ENCODE measurements around the gene PPP1R8.
A peak's percentile ranks its signal among the peaks of the same experiment; 100 is the strongest.

Gene PPP1R8

GRCh38 chr1:27872802-27873551 lies 42.4 kb downstream of the PPP1R8 start:
- no peak for DNase-seq

- DNase-seq = no peak
These were observed 43.2 kb downstream of the PPP1R8 start for GRCh38 chr1:27873671-27874384.

GRCh38 chr1:27876341-27877114 lies 45.9 kb downstream of the PPP1R8 start:
- DNase-seq = no peak

GRCh38 chr1:27877115-27877416 lies 46.5 kb downstream of the PPP1R8 start:
- no peak for DNase-seq

- no peak for DNase-seq
These were observed 47.5 kb downstream of the PPP1R8 start for GRCh38 chr1:27878039-27878438.

- no peak for DNase-seq
These were observed 48.3 kb downstream of the PPP1R8 start for GRCh38 chr1:27878787-27879335.

- no peak for DNase-seq
These were observed 48.9 kb downstream of the PPP1R8 start for GRCh38 chr1:27879374-27880082.

- no peak for DNase-seq
These were observed 51.9 kb downstream of the PPP1R8 start for GRCh38 chr1:27882543-27882903.

- DNase-seq = no peak
These were observed 53.0 kb downstream of the PPP1R8 start for GRCh38 chr1:27883536-27883935.

GRCh38 chr1:27884006-27884954 lies 53.7 kb downstream of the PPP1R8 start:
- no peak for DNase-seq

GRCh38 chr1:27885114-27885528 lies 54.5 kb downstream of the PPP1R8 start:
- DNase-seq = no peak

GRCh38 chr1:27885621-27886352 lies 55.2 kb downstream of the PPP1R8 start:
- DNase-seq = no peak

GRCh38 chr1:27886353-27886679 lies 55.7 kb downstream of the PPP1R8 start:
- DNase-seq = no peak

- no peak for DNase-seq
These were observed 56.2 kb downstream of the PPP1R8 start for GRCh38 chr1:27886744-27887143.

- peak; percentile 16 for DNase-seq
These were observed 56.8 kb downstream of the PPP1R8 start for GRCh38 chr1:27887215-27888021.

- no peak for DNase-seq
These were observed 58.9 kb downstream of the PPP1R8 start for GRCh38 chr1:27889506-27889905.

- no peak for DNase-seq
These were observed 60.8 kb downstream of the PPP1R8 start for GRCh38 chr1:27891196-27891889.

- DNase-seq = no peak
These were observed 63.9 kb downstream of the PPP1R8 start for GRCh38 chr1:27894521-27894920.
